ENCODE measurements around the gene KCNA1. TPM values are rescaled to one million over a fixed set of nuclear protein-coding genes. Genes with fewer than 3 reads are reported as not detected.
A peak's percentile ranks its signal among the peaks of the same experiment; 100 is the strongest.
"Not testable (repeated sequence)": the region's sequence is repeated elsewhere in the genome, so short reads cannot be mapped to it uniquely, and the experiment has no call there.

KCNA1 gene
- not detected in 2 replicates for total RNA-seq (2014; rRNA removed; shearing (Covaris generic))

GRCh38 chr12:4909734-4910501, at the start of gene KCNA1:
KCNA1 (plus strand) TSS chr12:4909905; CDS start chr12:4911379, 1,474 bp downstream.
- DNase-seq (ENCODE audit: low read depth), result no peak

DNA sequence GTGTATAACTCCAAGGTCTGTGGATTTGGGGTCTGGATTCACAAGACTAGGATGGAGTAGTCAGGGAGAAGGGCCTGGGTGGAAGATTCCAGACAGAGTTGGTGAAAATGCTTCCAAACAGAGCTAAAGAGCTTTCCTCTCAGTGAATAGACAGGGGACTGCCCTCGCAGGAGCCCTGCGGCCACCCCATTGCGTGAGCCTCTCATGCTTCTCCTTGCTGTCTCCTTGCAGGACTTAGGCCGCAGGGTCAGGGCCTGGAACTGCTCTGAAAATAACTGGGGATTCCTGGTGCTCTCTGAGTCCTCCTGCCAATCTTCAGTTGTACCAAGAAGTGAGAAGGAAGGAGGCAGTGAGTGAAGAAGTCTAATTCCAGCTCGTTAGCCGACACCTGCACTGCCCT, 49.0 kb upstream of the KCNA1 start:
- DNase-seq (ENCODE audit: low read depth), result no peak

- DNase-seq (ENCODE audit: low read depth), result no peak
These were observed 46.9 kb upstream of the KCNA1 start for GRCh38 chr12:4862809-4863208.

- no peak for DNase-seq (ENCODE audit: low read depth)
These were observed 45.1 kb upstream of the KCNA1 start for GRCh38 chr12:4864575-4864974.

DNA sequence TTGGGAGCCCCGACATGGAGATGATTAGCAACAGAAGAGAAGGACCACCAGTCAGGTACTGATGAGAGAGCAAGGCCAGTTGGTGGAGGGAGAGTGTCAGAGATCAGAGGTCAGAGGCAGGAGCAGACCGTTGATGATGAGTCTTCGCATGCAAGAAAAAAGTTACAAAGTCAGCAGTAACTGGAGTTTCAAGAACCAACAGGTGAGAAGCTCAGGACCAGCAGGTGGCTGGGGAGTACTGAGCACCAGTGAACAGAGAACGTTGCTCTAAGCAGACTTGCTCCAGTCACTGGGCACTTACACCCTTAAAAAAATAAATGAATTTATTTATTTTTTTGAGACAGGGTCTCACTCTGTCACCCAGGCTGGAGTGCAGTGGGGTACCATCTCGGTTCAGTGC, 44.5 kb upstream of the KCNA1 start:
- DNase-seq (ENCODE audit: low read depth), result no peak

- no peak for DNase-seq (ENCODE audit: low read depth)
These were observed 43.4 kb upstream of the KCNA1 start for GRCh38 chr12:4866299-4866698.

DNA sequence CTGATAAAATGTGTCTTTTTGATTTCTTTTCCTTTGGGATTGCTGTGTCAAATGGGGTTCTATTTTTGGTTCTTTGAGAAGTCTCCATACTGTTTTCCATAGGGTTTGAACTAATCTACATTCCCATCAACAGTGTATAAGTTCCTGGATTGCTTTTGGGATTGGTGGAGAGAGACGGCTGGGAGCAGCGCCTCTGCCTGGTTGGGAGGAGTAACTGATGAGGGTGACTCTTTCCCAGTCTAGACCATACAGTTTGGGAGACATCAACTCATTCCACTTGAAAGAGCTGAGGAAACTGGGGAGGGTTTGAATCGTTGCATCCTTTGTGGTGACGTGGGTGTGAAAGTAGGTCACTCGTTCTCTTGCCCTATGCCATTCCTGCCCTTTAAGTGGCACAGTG, 42.3 kb upstream of the KCNA1 start:
- no peak for DNase-seq (ENCODE audit: low read depth)

DNA sequence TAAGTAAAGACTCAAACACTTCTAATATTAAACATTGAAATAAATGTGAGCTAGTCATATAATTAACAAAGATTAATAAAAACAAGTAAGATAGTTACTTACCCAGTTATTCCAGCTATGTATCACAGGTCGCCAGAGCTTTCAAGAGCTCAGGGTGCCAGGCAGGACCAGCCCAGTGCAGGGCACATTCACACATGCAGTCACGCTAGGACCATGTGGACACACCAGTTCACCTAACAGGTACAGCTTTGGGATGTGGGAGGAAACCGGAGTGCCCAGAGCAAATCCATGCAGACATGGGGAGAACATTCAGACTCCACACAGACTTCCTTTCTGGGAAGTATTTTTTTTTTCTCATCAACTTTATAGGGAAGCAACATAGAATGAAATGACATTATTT, 39.3 kb upstream of the KCNA1 start:
- DNase-seq (ENCODE audit: low read depth), result no peak

DNA sequence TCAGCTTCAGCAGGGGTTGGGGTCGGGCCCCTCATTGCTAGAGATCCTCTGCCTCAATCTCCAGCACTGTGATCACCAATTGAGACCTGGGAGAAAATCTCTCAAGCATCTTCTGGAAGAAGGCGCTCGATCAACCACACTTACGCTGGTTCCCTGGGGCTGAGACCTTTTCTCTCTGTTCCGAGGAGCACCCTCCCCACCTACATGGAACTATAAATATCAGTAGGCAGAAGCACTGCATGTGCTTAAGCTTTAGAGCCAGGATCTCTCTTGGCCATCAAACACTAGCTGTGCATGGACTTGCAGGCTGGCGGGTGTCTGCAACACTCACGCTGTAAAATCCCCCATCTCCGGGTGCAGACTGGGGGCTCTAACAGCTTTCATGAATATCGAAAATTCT, 38.2 kb upstream of the KCNA1 start:
- DNase-seq (ENCODE audit: low read depth), result no peak

DNA sequence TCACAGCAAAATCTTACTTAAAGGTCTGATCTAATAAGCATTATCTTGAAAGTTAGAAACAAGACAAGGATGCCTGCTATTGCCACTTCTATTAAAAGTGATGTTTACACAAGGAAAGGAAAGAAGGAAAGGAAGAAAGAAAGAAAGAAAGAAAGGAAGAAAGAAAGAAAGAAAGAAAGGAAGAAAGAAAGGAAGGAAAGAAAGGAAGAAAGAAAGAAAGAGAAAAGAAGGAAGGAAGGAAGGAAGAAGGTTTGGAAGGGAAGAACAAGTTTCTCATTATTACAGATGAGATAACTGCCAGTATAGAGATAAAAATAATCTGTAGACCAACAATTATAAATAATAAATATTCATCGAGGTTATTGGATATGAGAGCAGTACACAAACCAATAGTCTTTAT, 35.8 kb upstream of the KCNA1 start:
- DNase-seq (ENCODE audit: low read depth), result no peak

DNA sequence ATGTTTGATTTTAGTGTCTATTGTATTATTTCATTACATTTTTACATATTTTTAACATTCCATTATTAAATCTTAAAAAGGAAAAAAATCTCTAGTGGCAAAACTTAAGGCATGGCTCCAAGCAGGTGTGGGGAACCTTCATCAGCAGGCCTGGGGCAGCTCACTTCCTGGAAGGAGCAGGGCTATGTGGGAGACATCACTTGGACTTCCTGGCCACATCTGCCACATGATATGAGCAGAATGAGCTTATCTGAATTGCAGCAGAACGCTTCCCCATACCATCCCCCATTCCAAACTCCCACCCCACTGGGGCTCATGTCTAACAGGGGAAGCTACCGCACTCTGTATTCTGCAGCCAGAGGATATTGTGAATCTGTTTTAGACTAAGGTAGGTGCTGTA, 35.0 kb upstream of the KCNA1 start:
- no peak for DNase-seq (ENCODE audit: low read depth)

GRCh38 chr12:4879481-4879880, 30.2 kb upstream of the KCNA1 start:
- not testable (repeated sequence) for DNase-seq (ENCODE audit: low read depth)

- DNase-seq (ENCODE audit: low read depth), result no peak
These were observed 28.2 kb upstream of the KCNA1 start for GRCh38 chr12:4881266-4882064.

- DNase-seq (ENCODE audit: low read depth), result no peak
These were observed 17.8 kb upstream of the KCNA1 start for GRCh38 chr12:4891866-4892265.

DNA sequence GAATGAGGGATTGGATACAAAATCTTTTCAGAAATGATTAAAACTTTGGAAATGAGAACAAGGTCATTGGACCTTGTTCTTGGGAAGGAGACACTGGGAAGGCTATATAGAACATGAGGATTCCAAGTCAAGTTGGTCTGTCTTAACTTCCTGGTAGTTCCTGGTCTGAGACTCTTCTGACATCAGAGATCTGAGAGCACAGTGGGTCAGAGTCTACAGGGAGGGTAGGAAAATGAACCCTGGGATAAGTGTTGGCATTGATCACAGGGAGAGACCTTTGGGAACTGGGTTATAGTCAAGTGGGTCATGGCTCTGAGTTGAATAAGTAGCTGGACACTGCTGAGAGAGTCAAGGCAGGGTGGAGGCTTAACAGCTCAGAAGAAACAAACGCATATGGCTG, 17.3 kb upstream of the KCNA1 start:
- no peak for DNase-seq (ENCODE audit: low read depth)

DNA sequence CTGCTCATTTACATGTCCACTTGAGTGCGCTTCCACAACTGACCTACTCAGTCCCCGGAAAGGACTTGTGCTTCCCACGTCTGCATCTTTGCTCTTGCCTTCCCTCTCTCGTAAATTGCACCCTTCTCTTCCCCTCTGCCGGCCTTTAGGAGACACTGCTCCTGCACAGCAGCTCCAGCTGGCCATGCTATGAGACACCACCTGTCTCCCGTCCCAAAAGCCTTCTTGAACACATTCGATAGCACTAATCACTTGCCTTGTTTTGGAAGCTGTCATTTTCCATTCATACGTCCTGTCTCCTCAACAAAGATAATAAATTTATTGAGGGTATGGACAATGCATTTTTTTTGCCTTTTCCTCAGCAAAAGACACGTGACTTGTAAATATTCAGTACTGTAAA, 15.7 kb upstream of the KCNA1 start:
- no peak for DNase-seq (ENCODE audit: low read depth)

DNA sequence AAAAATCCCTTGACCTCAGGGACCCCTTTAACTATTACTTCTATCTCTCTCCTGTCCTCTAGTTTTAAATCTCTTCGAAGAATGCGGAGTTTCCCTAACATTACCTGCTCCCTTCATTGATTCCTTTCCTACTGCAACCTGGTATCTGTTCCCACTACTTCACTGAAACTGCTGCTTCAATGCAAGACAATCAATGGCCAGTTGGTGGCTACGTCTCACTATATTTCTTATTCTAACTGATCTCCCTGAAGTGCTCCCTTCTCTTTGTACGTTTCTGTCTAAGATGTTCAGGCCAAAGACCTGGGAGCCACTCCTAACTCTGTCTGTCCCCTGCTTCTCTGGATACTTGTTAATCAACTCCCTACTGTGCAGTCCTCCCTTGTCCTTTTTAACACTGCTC, 10.3 kb upstream of the KCNA1 start:
- no peak for DNase-seq (ENCODE audit: low read depth)

GRCh38 chr12:4900327-4900726, 9.4 kb upstream of the KCNA1 start:
- DNase-seq (ENCODE audit: low read depth), result peak; percentile 39

GRCh38 chr12:4905316-4905715, 4.4 kb upstream of the KCNA1 start:
- DNase-seq (ENCODE audit: low read depth), result no peak

GRCh38 chr12:4908684-4909409, 858 bp upstream of the KCNA1 start:
- DNase-seq (ENCODE audit: low read depth), result no peak

- DNase-seq (ENCODE audit: low read depth), result no peak
These were observed 333 bp upstream of the KCNA1 start for GRCh38 chr12:4909410-4909733.

GRCh38 chr12:4910502-4911315, 1.0 kb downstream of the KCNA1 start:
- no peak for DNase-seq (ENCODE audit: low read depth)

Data from M059J (cell line).